ENCODE measurements around the gene GRM7. TPM values are rescaled to one million over a fixed set of nuclear protein-coding genes. Genes with fewer than 3 reads are reported as not detected.

The GRM7 gene
- total and polyA plus RNA-seq, 2 experiments from 2014 or later: 0.40 TPM; not detected in 1

GRCh38 chr3:6929918-6930317 is 69.0 kb downstream of the GRM7 start:
- Mint-ChIP-seq H3K36me3 (ENCODE audit: low read depth) (peaks cover 6% of the 10 kb centered on the region; the same call in 2 of the 3 replicates), H3K4me3 (no peak overlapping the region), H3K4me1 (no peaks in the 10 kb centered on the region), H3K27ac (no peak overlapping the region), H3K27me3 (ENCODE audit: insufficient read depth, low read depth, poor library complexity) (peaks cover 3% of the 10 kb centered on the region), H3K9me3 (peaks cover 75% of the 10 kb centered on the region)
- no peaks in the 10 kb centered on the region for H3K9me2 ChIP-seq (ENCODE audit: insufficient read depth)
- no peaks in the 10 kb centered on the region for H3K4me1 ChIP-seq (ENCODE audit: insufficient read depth)
- H2AFZ ChIP-seq: no peak overlapping the region
- H3K27ac ChIP-seq (ENCODE audit: low read depth): no peak overlapping the region
- DNase-seq (ENCODE audit: low spot score): no peak
- H4K20me1 ChIP-seq (replicated peaks; ENCODE audit: insufficient read depth): no peaks in the 10 kb centered on the region
- H3K79me2 ChIP-seq (replicated peaks; ENCODE audit: insufficient read depth): no peaks in the 10 kb centered on the region
- no peak overlapping the region for H3K4me3 ChIP-seq
- ATAC-seq: no peak
- H3K27me3 ChIP-seq (ENCODE audit: insufficient read depth): no peaks in the 10 kb centered on the region
- H3F3A ChIP-seq (replicated peaks; ENCODE audit: low read depth): no peaks in the 10 kb centered on the region
- no peak overlapping the region for H3K4me2 ChIP-seq
- H3K36me3 ChIP-seq (ENCODE audit: insufficient read depth): no peaks in the 10 kb centered on the region; the same call in 1 of the 2 replicates
- TF ChIP-seq STAT1 (IDR thresholded peaks at IDR 0.05; ENCODE audit: unreplicated experiment) (no peak), REST (IDR thresholded peaks at IDR 0.05; ENCODE audit: unreplicated experiment) (no peak), CTCF (conservative IDR thresholded peaks at IDR 0.05; ENCODE audit: low read depth in 2 of 2) (no peak), POLR2AphosphoS5 (IDR thresholded peaks at IDR 0.05; ENCODE audit: low read depth) (no peak), ZNF331 (CRISPR knock-in tag; IDR thresholded peaks at IDR 0.05; ENCODE audit: low read depth) (no peak), ZNF114 (CRISPR knock-in tag; IDR thresholded peaks at IDR 0.05) (no peak), NANOG (IDR thresholded peaks at IDR 0.05; ENCODE audit: borderline replicate concordance) (no peak), EZH2phosphoT487 (IDR thresholded peaks at IDR 0.05; ENCODE audit: unreplicated experiment) (no peak), EZH2 (IDR thresholded peaks at IDR 0.05; ENCODE audit: low read depth, unreplicated experiment) (no peak), CREB1 (CRISPR knock-in tag; IDR thresholded peaks at IDR 0.05; ENCODE audit: low read depth) (no peak), ZNF462 (CRISPR knock-in tag; IDR thresholded peaks at IDR 0.05) (no peak), JUNB (IDR thresholded peaks at IDR 0.05; ENCODE audit: unreplicated experiment) (no peak)
- TF ChIP-seq, protein P1, sequence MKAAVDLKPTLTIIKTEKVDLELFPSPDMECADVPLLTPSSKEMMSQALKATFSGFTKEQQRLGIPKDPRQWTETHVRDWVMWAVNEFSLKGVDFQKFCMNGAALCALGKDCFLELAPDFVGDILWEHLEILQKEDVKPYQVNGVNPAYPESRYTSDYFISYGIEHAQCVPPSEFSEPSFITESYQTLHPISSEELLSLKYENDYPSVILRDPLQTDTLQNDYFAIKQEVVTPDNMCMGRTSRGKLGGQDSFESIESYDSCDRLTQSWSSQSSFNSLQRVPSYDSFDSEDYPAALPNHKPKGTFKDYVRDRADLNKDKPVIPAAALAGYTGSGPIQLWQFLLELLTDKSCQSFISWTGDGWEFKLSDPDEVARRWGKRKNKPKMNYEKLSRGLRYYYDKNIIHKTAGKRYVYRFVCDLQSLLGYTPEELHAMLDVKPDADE (IDR thresholded peaks at IDR 0.05): no peak
